Glutamatergic neuron (in vitro differentiated cells): ENCODE results near the gene JMJD1C. TPM values are rescaled to one million over a fixed set of nuclear protein-coding genes. Genes with fewer than 3 reads are reported as not detected.

Source experiments
- DNase-seq: peaks from one replicate; pipeline ENCODE4 v3.0.0; 2022
- H3K27ac Mint-ChIP-seq: one replicate; pipeline ENCODE4 v1.8.0; 2020; ENCODE audit warnings: mild to moderate bottlenecking, mixed read lengths, inconsistent platforms; ENCODE audit not compliant: unreplicated experiment
- H3K27me3 Mint-ChIP-seq: one replicate; pipeline ENCODE4 v1.8.0; 2020; ENCODE audit warnings: mild to moderate bottlenecking, moderate library complexity, mixed read lengths, inconsistent platforms; ENCODE audit not compliant: unreplicated experiment
- H3K36me3 Mint-ChIP-seq: one replicate; pipeline ENCODE4 v1.8.0; 2020; ENCODE audit warnings: mild to moderate bottlenecking, mixed read lengths, inconsistent platforms; ENCODE audit not compliant: unreplicated experiment
- H3K4me1 Mint-ChIP-seq: one replicate; pipeline ENCODE4 v1.8.0; 2020; ENCODE audit warnings: mild to moderate bottlenecking, low read depth, mixed read lengths, inconsistent platforms; ENCODE audit not compliant: unreplicated experiment
- H3K4me3 Mint-ChIP-seq: one replicate; pipeline ENCODE4 v1.8.0; 2020; ENCODE audit warnings: mild to moderate bottlenecking, mixed read lengths, inconsistent platforms; ENCODE audit not compliant: unreplicated experiment
- H3K9me3 Mint-ChIP-seq: one replicate; pipeline ENCODE4 v1.8.0; 2020; ENCODE audit warnings: mild to moderate bottlenecking, moderate library complexity, mixed read lengths, inconsistent platforms; ENCODE audit not compliant: unreplicated experiment
- total RNA-seq: library from RNA; stranded (reverse); fragmentation: NEBNext Ultra II Directional; extraction: Animal tissue kit (Norgen Biotek cat#: 25700); gene quantifications from one replicate; pipeline ENCODE4 v1.2.1, GENCODE V29; 2021; ENCODE audit not compliant: unreplicated experiment
- TF ChIP-seq, protein P1 (sequence below): fragments of 200-600 bp; sonication (generic); IDR thresholded peaks from one replicate; pipeline ENCODE4 v1.5.0; 2021; ENCODE audit not compliant: partially characterized antibody, unreplicated experiment

The JMJD1C gene
- total RNA-seq, 1 donor from 2014 or later = 110 TPM

GRCh38 chr10:63392224-63392623 is 73.6 kb downstream of the JMJD1C start:
- Mint-ChIP-seq H3K9me3 (peaks cover 3% of the 10 kb centered on the region), H3K36me3 (no peaks in the 10 kb centered on the region), H3K27me3 (no peaks in the 10 kb centered on the region), H3K4me1 (no peaks in the 10 kb centered on the region), H3K4me3 (no peak overlapping the region), H3K27ac (no peak overlapping the region)
- DNase-seq = no peak
- TF ChIP-seq, protein P1, sequence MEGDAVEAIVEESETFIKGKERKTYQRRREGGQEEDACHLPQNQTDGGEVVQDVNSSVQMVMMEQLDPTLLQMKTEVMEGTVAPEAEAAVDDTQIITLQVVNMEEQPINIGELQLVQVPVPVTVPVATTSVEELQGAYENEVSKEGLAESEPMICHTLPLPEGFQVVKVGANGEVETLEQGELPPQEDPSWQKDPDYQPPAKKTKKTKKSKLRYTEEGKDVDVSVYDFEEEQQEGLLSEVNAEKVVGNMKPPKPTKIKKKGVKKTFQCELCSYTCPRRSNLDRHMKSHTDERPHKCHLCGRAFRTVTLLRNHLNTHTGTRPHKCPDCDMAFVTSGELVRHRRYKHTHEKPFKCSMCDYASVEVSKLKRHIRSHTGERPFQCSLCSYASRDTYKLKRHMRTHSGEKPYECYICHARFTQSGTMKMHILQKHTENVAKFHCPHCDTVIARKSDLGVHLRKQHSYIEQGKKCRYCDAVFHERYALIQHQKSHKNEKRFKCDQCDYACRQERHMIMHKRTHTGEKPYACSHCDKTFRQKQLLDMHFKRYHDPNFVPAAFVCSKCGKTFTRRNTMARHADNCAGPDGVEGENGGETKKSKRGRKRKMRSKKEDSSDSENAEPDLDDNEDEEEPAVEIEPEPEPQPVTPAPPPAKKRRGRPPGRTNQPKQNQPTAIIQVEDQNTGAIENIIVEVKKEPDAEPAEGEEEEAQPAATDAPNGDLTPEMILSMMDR = no peak

GRCh38 chr10:63391812-63392211 is 74.0 kb downstream of the JMJD1C start:
- DNase-seq = no peak
- H3K9me3 Mint-ChIP-seq = peaks cover 4% of the 10 kb centered on the region
- H3K4me3 Mint-ChIP-seq = no peak overlapping the region
- H3K36me3 Mint-ChIP-seq = no peaks in the 10 kb centered on the region
- no peaks in the 10 kb centered on the region for H3K27me3 Mint-ChIP-seq
- TF ChIP-seq, protein P1 = no peak
- H3K4me1 Mint-ChIP-seq = peaks cover 2% of the 10 kb centered on the region
- no peak overlapping the region for H3K27ac Mint-ChIP-seq

- no peaks in the 10 kb centered on the region for H3K27me3 Mint-ChIP-seq
- H3K4me3 Mint-ChIP-seq = no peak overlapping the region
- no peak for DNase-seq
- H3K4me1 Mint-ChIP-seq = peaks cover 4% of the 10 kb centered on the region
- H3K36me3 Mint-ChIP-seq = no peaks in the 10 kb centered on the region
- H3K9me3 Mint-ChIP-seq = peaks cover 6% of the 10 kb centered on the region
- H3K27ac Mint-ChIP-seq = no peak overlapping the region
- TF ChIP-seq, protein P1 = no peak
Observed at GRCh38 chr10:63390521-63390920, 75.3 kb downstream of the JMJD1C start.

- Mint-ChIP-seq H3K9me3 (peaks cover 6% of the 10 kb centered on the region), H3K36me3 (no peaks in the 10 kb centered on the region)
Observed at GRCh38 chr10:63388421-63389031, 77.3 kb downstream of the JMJD1C start.

GRCh38 chr10:63385254-63385653 is 80.5 kb downstream of the JMJD1C start:
- H3K4me3 Mint-ChIP-seq = no peak overlapping the region
- no peaks in the 10 kb centered on the region for H3K27me3 Mint-ChIP-seq
- peaks cover 4% of the 10 kb centered on the region for H3K4me1 Mint-ChIP-seq
- H3K36me3 Mint-ChIP-seq = no peaks in the 10 kb centered on the region
- DNase-seq = no peak
- TF ChIP-seq, protein P1 = no peak
- H3K9me3 Mint-ChIP-seq = peaks cover 7% of the 10 kb centered on the region
- no peak overlapping the region for H3K27ac Mint-ChIP-seq

More at GRCh38 chr10:63388421-63389031, 77.3 kb downstream of the JMJD1C start:
- Mint-ChIP-seq H3K4me3 (no peak overlapping the region), H3K27me3 (no peaks in the 10 kb centered on the region), H3K4me1 (peaks cover 4% of the 10 kb centered on the region), H3K27ac (no peak overlapping the region)
- TF ChIP-seq, protein P1 = no peak
- no peak for DNase-seq
